C4-2B (cell line): ENCODE data around the gene CLSTN2.

ENCODE experiments used
- H3K27ac ChIP-seq: fragments of 450-650 bp; 2 replicates; pipeline ENCODE4 v1.5.1; 2017
- ZFX ChIP-seq: fragments of 450-650 bp; IDR thresholded peaks from 2 replicates; pipeline ENCODE4 v1.6.1; 2017
- TF ChIP-seq, protein P1 (sequence below): fragments of 450-650 bp; conservative IDR thresholded peaks from 2 replicates; pipeline ENCODE4 v1.5.1; 2017; ENCODE audit warnings: mild to moderate bottlenecking

CLSTN2 gene

DNA sequence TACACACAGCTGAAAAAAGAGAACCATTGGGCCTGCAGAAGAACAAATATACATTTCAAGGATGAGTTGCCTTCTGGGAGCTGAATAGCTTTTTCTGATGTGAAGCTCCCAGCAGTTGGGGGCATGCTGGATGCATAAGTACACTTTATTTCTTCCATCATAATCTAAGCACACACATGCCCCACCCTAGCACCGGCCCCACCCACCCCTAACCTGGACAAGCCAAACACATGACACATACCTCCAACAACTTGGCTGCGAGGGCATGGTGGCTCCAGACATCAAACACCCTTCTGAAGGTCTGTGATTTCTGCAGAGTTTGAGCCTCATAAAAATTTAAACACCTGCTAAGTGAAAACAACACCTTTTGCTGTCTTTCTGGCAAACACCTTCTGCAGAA, 435.7 kb downstream of the CLSTN2 start:
- H3K27ac ChIP-seq = no peak overlapping the region
- TF ChIP-seq, protein P1, sequence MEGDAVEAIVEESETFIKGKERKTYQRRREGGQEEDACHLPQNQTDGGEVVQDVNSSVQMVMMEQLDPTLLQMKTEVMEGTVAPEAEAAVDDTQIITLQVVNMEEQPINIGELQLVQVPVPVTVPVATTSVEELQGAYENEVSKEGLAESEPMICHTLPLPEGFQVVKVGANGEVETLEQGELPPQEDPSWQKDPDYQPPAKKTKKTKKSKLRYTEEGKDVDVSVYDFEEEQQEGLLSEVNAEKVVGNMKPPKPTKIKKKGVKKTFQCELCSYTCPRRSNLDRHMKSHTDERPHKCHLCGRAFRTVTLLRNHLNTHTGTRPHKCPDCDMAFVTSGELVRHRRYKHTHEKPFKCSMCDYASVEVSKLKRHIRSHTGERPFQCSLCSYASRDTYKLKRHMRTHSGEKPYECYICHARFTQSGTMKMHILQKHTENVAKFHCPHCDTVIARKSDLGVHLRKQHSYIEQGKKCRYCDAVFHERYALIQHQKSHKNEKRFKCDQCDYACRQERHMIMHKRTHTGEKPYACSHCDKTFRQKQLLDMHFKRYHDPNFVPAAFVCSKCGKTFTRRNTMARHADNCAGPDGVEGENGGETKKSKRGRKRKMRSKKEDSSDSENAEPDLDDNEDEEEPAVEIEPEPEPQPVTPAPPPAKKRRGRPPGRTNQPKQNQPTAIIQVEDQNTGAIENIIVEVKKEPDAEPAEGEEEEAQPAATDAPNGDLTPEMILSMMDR = no peak
- TF ChIP-seq ZFX = no peak

DNA sequence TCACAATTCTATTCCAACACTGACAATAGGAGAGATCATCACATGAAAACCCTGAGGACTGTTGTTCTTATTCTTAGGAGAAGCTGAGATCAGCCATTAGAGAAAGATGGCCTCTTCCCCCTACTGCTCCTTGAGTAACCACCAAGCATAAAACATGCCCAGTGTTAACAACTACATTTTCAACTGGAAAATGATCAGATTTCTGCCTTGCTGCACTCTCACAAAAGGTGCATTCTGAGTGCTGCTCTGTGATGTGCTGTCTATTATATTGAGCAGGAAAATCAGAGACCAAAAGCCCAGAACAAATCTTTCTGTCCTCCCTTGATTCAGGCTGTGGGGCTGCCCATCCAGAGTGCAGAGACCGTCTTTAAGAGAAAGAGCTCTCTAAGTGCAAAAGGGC, 438.2 kb downstream of the CLSTN2 start:
- TF ChIP-seq, protein P1 = no peak
- TF ChIP-seq ZFX = no peak

DNA sequence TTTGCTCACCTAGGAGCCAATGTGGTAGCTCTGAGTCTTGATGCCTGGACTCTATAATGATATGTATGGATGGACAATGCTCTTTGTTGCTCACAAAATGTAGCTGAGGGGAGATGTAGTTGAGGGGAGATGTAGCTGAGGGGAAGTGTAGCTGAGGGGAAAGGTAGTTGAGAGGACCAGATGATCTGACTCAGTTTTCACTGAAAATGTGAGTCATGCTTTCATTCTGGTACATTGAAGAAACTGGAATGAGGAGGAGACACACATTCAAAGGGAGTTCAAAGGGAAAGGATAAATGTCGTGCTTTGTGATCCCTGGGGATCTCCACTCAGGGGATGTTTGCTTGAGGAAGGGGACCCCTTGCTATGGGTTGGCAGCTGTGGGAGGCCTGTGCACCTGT, 440.0 kb downstream of the CLSTN2 start:
- TF ChIP-seq ZFX = no peak
- TF ChIP-seq, protein P1 = no peak
- H3K27ac ChIP-seq = no peak overlapping the region

More for the DNA sequence above, 438.2 kb downstream of the CLSTN2 start:
- H3K27ac ChIP-seq = no peak overlapping the region

DNA sequence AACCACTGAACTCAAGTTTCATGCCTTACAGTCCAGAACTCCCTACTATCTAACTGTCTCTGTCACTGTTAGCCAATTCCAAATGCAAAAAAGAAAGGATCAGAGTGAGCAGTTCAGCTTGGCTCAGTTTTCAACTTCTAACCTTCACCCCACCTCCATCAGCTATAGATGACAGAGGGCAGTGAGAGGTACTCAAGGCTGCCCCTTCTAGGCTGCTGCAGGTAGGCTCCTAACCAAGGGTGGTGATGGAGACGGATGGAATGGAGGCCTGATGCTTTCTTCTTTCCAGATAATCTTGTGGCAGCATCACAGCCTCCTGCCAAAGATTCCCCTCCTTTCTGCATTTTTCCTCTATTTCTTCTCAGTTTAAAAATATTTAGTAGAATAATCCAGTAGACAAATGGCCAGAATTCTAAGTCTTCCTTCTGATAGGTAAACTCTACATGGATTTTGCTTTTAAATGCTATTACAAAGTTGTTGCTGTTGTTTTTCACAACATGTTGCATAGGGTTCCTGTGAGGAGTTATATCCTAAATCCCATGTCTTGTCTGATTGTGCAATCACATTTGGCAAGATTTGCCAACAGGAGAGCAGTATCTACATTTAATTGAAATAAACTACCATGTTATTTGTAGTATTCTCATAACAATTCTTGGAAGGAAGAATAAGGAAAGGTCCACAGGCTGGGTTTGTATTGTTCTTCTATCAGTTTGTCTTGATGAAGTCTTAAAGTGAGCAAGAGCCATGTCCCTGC, 441.3 kb downstream of the CLSTN2 start:
- H3K27ac ChIP-seq = no peak overlapping the region
- no peak for TF ChIP-seq ZFX
- TF ChIP-seq, protein P1 = no peak

DNA sequence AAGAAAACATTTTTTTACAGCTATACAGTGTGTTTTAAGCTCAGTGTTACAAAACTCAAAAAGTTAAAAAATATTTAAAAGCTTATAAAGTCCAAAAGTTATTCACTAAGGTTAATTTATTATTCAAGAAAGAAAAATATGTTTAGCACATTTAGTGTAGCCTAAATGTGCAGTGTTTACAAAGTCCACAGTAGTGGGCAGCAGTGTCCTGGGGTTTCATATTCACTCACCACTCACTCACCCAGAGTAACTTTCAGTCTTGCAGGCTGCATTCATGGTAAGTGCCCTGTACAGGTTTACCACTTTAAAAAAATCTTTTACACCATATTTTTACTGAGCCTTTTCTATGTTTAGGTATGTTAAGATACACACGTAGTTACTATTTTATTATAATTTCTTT, 442.7 kb downstream of the CLSTN2 start:
- TF ChIP-seq, protein P1 = no peak
- TF ChIP-seq ZFX = no peak
- H3K27ac ChIP-seq = no peak overlapping the region

DNA sequence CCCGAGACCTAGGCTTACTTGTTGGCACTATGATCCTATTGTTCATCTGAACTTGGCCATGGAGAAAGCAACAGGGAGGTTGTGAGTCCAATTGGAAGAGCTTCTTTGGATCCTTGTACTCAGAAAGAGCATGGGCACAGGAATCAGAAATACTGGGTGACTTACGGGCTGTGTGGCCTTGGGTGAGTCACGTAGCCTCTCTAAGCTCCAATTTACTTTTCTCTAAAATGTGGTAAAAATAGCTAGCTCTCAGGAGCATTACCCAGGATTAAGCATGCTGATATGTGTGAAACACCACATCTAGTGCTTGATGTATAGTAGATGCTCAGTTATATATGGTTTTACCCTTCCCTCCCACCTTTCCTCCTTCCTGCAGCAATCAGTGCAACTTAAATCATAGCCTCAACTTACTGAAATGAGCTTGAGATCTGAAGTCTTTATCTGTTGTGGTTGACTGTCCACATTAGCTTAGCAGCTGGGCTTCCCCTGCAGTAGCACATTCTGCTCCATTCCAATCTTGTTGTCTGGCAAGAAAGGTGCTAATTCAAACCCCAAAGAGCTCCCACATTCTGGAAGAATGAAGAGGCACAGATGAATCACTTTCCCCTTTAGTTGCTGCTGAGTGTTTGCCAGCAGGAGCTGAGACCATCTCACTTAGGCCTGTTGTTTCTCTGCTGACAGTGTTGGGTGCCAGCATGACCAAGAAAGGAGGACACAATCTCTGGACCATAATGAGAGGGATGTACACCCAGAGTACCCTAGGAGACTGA, 443.8 kb downstream of the CLSTN2 start:
- TF ChIP-seq, protein P1 = no peak
- no peak for TF ChIP-seq ZFX

More for the DNA sequence above, 443.8 kb downstream of the CLSTN2 start:
- H3K27ac ChIP-seq = no peak overlapping the region
